Progenitor cell of endocrine pancreas (in vitro differentiated cells): ENCODE results near the gene FOXP2. TPM values are rescaled to one million over a fixed set of nuclear protein-coding genes. Genes with fewer than 3 reads are reported as not detected.
"Not testable (repeated sequence)": the region's sequence is repeated elsewhere in the genome, so short reads cannot be mapped to it uniquely, and the experiment has no call there.

Experiments used
- DNase-seq: peaks from one replicate; pipeline ENCODE4 v3.0.0; 2021; ENCODE audit warnings: low spot score; ENCODE audit not compliant: unreplicated experiment
- H3K27ac Mint-ChIP-seq: 2 replicates; pipeline ENCODE4 v1.8.0; 2021; ENCODE audit warnings: mild to moderate bottlenecking, moderate library complexity, mixed read lengths
- H3K27me3 Mint-ChIP-seq: 2 replicates; pipeline ENCODE4 v1.8.0; 2021; ENCODE audit warnings: mixed read lengths
- H3K36me3 Mint-ChIP-seq: 2 replicates; pipeline ENCODE4 v1.8.0; 2022; ENCODE audit warnings: mixed read lengths; ENCODE audit not compliant: insufficient read depth
- H3K4me1 Mint-ChIP-seq: 2 replicates; pipeline ENCODE4 v1.8.0; 2021; ENCODE audit warnings: low read depth, mixed read lengths
- H3K4me3 Mint-ChIP-seq: 2 replicates; pipeline ENCODE4 v1.8.0; 2021; ENCODE audit warnings: low read depth, mild to moderate bottlenecking, moderate library complexity, mixed read lengths
- H3K9me3 Mint-ChIP-seq: 2 replicates; pipeline ENCODE4 v1.8.0; 2021; ENCODE audit warnings: low read depth, mixed read lengths
- CTCF ChIP-seq: fragments of 200-600 bp; sonication (generic); IDR thresholded peaks from one replicate; pipeline ENCODE4 v1.5.0; 2021; ENCODE audit warnings: antibody characterized with exemption, mild to moderate bottlenecking; ENCODE audit not compliant: unreplicated experiment
- total RNA-seq: library from RNA; stranded (reverse); gene quantifications from 2 replicates; pipeline ENCODE4 v1.2.1, GENCODE V29; 2021

FOXP2 gene
- total RNA-seq, 1 donor from 2014 or later: 5.8 TPM

- TF ChIP-seq CTCF: no peak
- Mint-ChIP-seq H3K36me3 (no peaks in the 10 kb centered on the region), H3K9me3 (peaks cover 3% of the 10 kb centered on the region), H3K4me3 (no peak overlapping the region), H3K27ac (no peak overlapping the region), H3K4me1 (peaks cover 2% of the 10 kb centered on the region), H3K27me3 (no peaks in the 10 kb centered on the region)
- no peak for DNase-seq
Measured at GRCh38 chr7:114588506-114588905, 173.9 kb downstream of the FOXP2 start.

GRCh38 chr7:114589436-114589835 lies 174.8 kb downstream of the FOXP2 start:
- Mint-ChIP-seq H3K36me3 (no peaks in the 10 kb centered on the region), H3K9me3 (peaks cover 3% of the 10 kb centered on the region), H3K27me3 (no peaks in the 10 kb centered on the region), H3K4me1 (no peaks in the 10 kb centered on the region), H3K4me3 (no peak overlapping the region), H3K27ac (no peak overlapping the region)
- no peak for DNase-seq
- TF ChIP-seq CTCF: no peak

GRCh38 chr7:114590298-114590697 lies 175.7 kb downstream of the FOXP2 start:
- H3K27ac Mint-ChIP-seq: no peak overlapping the region
- no peaks in the 10 kb centered on the region for H3K4me1 Mint-ChIP-seq
- DNase-seq: no peak

GRCh38 chr7:114598946-114599345 lies 184.3 kb downstream of the FOXP2 start:
- Mint-ChIP-seq H3K36me3 (no peaks in the 10 kb centered on the region), H3K27me3 (no peaks in the 10 kb centered on the region), H3K27ac (no peak overlapping the region), H3K4me3 (no peak overlapping the region), H3K4me1 (no peaks in the 10 kb centered on the region), H3K9me3 (no peaks in the 10 kb centered on the region)
- no peak for DNase-seq
- TF ChIP-seq CTCF: no peak

More at GRCh38 chr7:114590298-114590697, 175.7 kb downstream of the FOXP2 start:
- H3K4me3 Mint-ChIP-seq: no peak overlapping the region
- TF ChIP-seq CTCF: no peak
- H3K9me3 Mint-ChIP-seq: peaks cover 3% of the 10 kb centered on the region
- H3K36me3 Mint-ChIP-seq: no peaks in the 10 kb centered on the region
- H3K27me3 Mint-ChIP-seq: no peaks in the 10 kb centered on the region

GRCh38 chr7:114606100-114606499 lies 191.5 kb downstream of the FOXP2 start:
- no peak for DNase-seq
- Mint-ChIP-seq H3K27me3 (no peaks in the 10 kb centered on the region), H3K4me3 (no peak overlapping the region), H3K27ac (no peak overlapping the region), H3K36me3 (no peaks in the 10 kb centered on the region), H3K4me1 (no peaks in the 10 kb centered on the region), H3K9me3 (no peaks in the 10 kb centered on the region)
- TF ChIP-seq CTCF: no peak

- not testable (repeated sequence) for H3K36me3 Mint-ChIP-seq, H3K4me3 Mint-ChIP-seq, H3K9me3 Mint-ChIP-seq, DNase-seq, H3K4me1 Mint-ChIP-seq, H3K27me3 Mint-ChIP-seq, H3K27ac Mint-ChIP-seq
Measured at GRCh38 chr7:114608822-114609221, 194.2 kb downstream of the FOXP2 start.
